HUES6 (cell line): ENCODE measurements around the gene OARD1.

Source experiments
- H3K27ac ChIP-seq: 2 replicates; pipeline ENCODE4 v1.7.0; 2013; ENCODE audit warnings: low read depth, mild to moderate bottlenecking, low read length, inconsistent platforms
- H3K27me3 ChIP-seq: 2 replicates; pipeline ENCODE4 v1.6.1; 2013; ENCODE audit warnings: low read length; ENCODE audit not compliant: control insufficient read depth, insufficient read depth
- H3K36me3 ChIP-seq: 2 replicates; pipeline ENCODE4 v1.6.1; 2013; ENCODE audit warnings: low read length; ENCODE audit not compliant: control insufficient read depth, insufficient read depth
- H3K4me1 ChIP-seq: 2 replicates; pipeline ENCODE4 v1.6.1; 2013; ENCODE audit warnings: low read length; ENCODE audit not compliant: control insufficient read depth, insufficient read depth
- H3K4me3 ChIP-seq: 2 replicates; pipeline ENCODE4 v1.5.1; 2013; ENCODE audit warnings: low read depth, low read length
- H3K9ac ChIP-seq: one replicate; pipeline ENCODE4 v1.6.1; 2013; ENCODE audit warnings: mild to moderate bottlenecking, low read length
- H3K9me3 ChIP-seq: 2 replicates; pipeline ENCODE4 v1.6.1; 2013; ENCODE audit warnings: low read depth, low read length; ENCODE audit not compliant: control insufficient read depth, insufficient read depth

OARD1 gene

DNA sequence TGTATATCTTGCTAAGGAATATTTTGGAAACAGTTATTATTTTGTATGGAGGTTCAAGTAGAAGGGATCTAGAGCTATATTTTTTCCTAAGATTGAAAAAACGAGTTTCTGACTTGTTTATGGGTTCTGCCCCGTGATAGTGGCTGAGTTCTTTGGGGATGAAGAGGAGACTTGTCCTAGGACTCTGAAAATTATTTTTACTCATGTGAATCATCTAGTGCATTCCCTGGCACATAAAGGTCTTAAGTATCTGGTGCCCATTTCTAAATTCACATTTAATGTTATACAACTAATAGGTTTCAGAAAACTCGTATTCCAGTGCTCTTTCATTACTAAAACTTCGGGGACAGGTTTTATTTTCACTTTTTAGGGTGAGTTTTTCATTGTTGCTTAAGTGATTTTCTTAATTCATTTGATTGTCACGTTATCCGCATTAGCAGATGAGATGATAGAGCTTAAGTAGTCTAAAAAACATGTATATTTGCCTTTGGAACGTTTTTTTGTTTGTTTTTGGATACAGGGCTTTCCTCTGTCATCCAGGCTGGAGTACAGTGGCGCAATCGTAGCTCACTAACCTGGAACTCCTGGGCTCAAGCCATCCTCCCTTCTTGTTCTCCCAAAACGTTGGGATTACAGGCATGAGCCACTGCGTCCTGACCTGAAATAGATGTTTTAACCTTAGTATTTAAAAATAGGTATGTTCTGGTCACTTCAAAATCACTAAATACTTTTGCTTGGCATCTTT lies 2.7 kb upstream of the OARD1 start:
- peaks cover 18% of the 10 kb centered on the region for H3K4me1 ChIP-seq
- H3K9ac ChIP-seq, result no peak overlapping the region
- H3K27me3 ChIP-seq, result no peaks in the 10 kb centered on the region
- H3K4me3 ChIP-seq, result peak overlapping the region; percentile 86
- no peak overlapping the region for H3K27ac ChIP-seq
- no peaks in the 10 kb centered on the region for H3K9me3 ChIP-seq
- H3K36me3 ChIP-seq, result peaks cover 24% of the 10 kb centered on the region

DNA sequence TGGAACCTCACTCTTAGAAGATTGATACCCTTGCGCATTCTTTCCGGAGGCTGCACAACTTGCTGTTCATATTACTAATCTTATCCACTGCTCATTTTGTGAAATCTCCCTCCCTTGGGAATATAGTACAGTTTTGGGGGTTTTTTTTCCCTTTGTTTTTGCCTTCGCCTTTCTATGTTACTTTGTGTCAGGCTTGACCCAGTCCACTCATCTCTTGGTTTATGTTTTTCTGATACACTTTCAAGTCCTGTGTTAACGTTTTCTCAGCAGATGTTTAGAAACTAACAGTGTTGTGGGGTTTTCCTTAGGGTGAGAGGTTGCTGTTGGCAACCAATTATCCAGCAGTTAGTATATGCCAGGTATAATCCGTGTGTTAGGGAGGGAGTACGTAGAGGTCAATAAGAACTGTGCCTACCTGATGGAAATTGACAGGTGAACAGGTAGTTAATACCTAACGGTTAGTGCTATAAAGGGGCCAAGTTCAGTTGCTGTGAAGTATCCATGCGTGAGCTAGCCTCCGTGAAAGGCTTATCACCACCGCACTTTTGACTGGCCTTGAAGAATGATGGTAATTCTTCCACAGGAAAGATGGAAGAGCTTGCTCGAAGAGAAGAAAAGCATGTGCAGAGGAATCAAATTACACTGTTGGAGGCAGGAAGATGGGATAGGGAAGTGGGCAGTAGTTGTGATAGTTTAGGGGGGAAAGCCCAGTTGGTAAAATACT lies 2.0 kb upstream of the OARD1 start:
- H3K27ac ChIP-seq, result no peak overlapping the region; the same call in 1 of the 2 replicates
- H3K4me1 ChIP-seq, result peaks cover 18% of the 10 kb centered on the region
- H3K36me3 ChIP-seq, result peaks cover 17% of the 10 kb centered on the region
- H3K9ac ChIP-seq, result peak overlapping the region; percentile 98
- H3K4me3 ChIP-seq, result peak overlapping the region; percentile 86
- H3K9me3 ChIP-seq, result no peaks in the 10 kb centered on the region
- H3K27me3 ChIP-seq, result no peaks in the 10 kb centered on the region

DNA sequence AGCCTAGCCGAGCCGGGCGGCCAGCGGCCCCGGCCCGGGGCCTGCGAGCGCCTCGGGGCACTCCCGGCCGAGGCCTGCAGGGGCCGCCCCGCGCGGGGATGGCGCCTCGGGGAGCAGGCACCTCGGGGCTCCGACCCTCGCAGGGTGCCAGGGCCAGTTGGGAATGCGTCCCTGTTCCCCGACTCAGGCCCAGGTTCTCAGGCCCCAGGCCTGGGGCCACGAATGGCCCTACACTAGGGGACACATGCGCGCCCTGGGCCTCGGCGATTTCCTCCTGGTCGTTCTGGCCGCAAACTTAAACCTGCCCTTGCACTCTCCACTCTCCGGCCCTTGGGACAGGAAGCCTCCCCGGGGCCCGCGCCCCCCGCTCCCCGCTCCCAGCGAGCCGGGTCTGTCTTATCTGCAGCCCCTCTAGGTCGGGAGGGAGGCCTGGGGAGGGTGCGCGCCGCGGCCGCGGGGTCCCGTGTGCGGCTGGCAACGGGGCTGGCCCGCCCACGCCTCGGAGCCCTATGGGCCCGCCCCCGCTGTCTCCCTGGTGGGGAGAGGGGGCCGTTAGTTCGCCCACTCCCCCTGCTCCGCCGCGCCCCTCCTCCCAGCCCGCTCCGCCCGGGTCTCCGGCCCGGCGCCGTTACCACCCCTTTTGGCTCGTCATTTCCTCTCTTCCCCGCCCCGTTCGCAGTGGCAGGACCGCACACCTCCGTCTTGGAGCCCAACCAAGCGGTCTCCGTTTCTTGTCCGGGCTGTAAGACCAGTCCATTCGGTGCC lies 1.2 kb upstream of the OARD1 start:
- H3K4me3 ChIP-seq, result peak overlapping the region; percentile 86
- H3K4me1 ChIP-seq, result peaks cover 18% of the 10 kb centered on the region
- H3K36me3 ChIP-seq, result peaks cover 14% of the 10 kb centered on the region
- peak overlapping the region; percentile 93 for H3K27ac ChIP-seq
- no peaks in the 10 kb centered on the region for H3K9me3 ChIP-seq
- no peaks in the 10 kb centered on the region for H3K27me3 ChIP-seq
- peak overlapping the region; percentile 98 for H3K9ac ChIP-seq

DNA sequence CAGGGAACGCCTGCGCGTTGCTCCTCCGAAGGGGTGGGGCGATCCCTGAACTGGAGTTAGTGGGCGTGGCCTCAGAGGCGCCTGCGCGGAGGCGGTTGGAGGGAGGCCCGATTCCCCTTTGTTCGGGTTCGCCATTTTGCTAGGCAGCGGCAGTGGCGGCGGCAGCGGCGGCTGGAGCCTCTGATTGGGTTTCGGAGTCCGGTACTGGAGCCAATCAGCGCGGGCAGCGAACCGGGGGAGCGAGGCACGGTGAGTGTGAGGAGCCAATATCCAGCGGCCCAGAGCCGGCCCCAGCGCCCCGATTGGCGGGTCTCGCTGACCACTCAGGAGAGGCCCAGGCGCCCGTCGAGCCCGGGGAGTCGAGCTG lies 663 bp upstream of the OARD1 start, which contains the start of gene NFYA:
NFYA (plus strand) TSS at position 139 of the 367 bp plus-strand sequence. CDS start 6,116 bp downstream, outside the sequence.
- Histone ChIP-seq H3K27ac (peak within 1 kb of the TSS; percentile 93), H3K4me3 (peak within 1 kb of the TSS; percentile 86), H3K27me3 (no peaks in the 10 kb centered on the region), H3K9me3 (no peaks in the 10 kb centered on the region), H3K9ac (peak within 1 kb of the TSS; percentile 98), H3K4me1 (peaks cover 18% of the 10 kb centered on the region), H3K36me3 (peaks cover 16% of the 10 kb centered on the region)

GRCh38 chr6:41071501-41071922 lies 644 bp downstream of the OARD1 start:
- peak overlapping the region; percentile 98 for H3K9ac ChIP-seq
- peak overlapping the region; percentile 86 for H3K4me3 ChIP-seq
- H3K36me3 ChIP-seq, result peaks cover 25% of the 10 kb centered on the region
- H3K4me1 ChIP-seq, result peaks cover 18% of the 10 kb centered on the region
- H3K9me3 ChIP-seq, result no peaks in the 10 kb centered on the region
- no peaks in the 10 kb centered on the region for H3K27me3 ChIP-seq
- H3K27ac ChIP-seq, result peak overlapping the region; percentile 84; the same call in 1 of the 2 replicates

GRCh38 chr6:41066867-41067304 lies 5.3 kb downstream of the OARD1 start:
- peaks cover 45% of the 10 kb centered on the region for H3K36me3 ChIP-seq
- H3K9me3 ChIP-seq, result no peaks in the 10 kb centered on the region
- no peak overlapping the region for H3K4me3 ChIP-seq
- H3K27me3 ChIP-seq, result no peaks in the 10 kb centered on the region
- no peak overlapping the region for H3K9ac ChIP-seq
- H3K4me1 ChIP-seq, result peaks cover 4% of the 10 kb centered on the region
- H3K27ac ChIP-seq, result no peak overlapping the region

DNA sequence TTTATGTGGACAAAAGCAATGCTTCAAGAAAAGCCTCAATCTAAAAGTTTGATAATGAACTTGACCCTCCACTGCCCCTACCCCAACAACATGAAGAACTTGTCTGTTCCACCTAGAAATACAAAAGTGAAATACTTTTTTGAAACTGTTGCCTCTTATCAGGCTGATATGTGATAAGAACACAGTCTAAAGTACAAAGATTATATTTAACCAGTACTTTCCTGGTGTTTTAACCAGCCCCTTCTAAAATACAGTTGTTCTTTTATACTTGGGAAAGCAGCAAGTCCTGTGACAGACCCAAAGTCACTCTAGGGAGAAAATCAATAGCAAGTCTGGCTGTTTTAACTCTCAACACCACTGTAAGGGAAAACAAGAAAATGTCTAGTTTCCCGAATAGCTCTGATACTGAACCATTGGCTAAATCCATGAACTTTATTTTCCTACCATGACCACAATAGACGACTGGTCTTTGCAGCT lies 6.6 kb downstream of the OARD1 start:
- H3K36me3 ChIP-seq, result peaks cover 50% of the 10 kb centered on the region
- no peak overlapping the region for H3K9ac ChIP-seq
- no peaks in the 10 kb centered on the region for H3K9me3 ChIP-seq
- H3K4me1 ChIP-seq, result no peaks in the 10 kb centered on the region
- H3K27me3 ChIP-seq, result no peaks in the 10 kb centered on the region
- H3K4me3 ChIP-seq, result no peak overlapping the region
- H3K27ac ChIP-seq, result no peak overlapping the region

DNA sequence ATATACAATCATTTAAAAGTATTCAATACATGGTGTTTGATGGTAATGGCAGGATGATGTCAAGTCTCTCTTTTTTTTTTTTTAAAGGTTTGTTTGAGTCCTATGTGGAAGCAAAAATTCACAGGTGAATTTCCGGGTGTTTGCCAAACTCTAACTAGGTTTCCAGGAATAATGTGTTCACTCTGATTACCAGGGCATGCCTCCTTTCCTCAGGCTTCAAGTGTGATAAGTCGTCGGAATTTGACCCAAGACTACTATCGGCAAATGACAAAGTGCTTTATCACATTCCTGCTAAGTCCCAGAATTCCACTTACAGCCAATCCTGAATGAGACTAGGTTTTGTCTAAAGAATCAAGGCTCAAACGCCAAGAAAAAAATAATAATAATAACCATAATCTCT lies 7.3 kb downstream of the OARD1 start:
- no peak overlapping the region for H3K4me3 ChIP-seq
- no peaks in the 10 kb centered on the region; the same call in 1 of the 2 replicates for H3K4me1 ChIP-seq
- no peak overlapping the region for H3K9ac ChIP-seq
- no peaks in the 10 kb centered on the region for H3K27me3 ChIP-seq
- no peaks in the 10 kb centered on the region for H3K9me3 ChIP-seq
- peaks cover 50% of the 10 kb centered on the region for H3K36me3 ChIP-seq
- no peak overlapping the region for H3K27ac ChIP-seq

- H3K36me3 ChIP-seq, result peaks cover 50% of the 10 kb centered on the region
- peaks cover 7% of the 10 kb centered on the region; the same call in 1 of the 2 replicates for H3K4me1 ChIP-seq
- H3K9ac ChIP-seq, result no peak overlapping the region
- H3K27me3 ChIP-seq, result no peaks in the 10 kb centered on the region
- H3K4me3 ChIP-seq, result no peak overlapping the region
- no peak overlapping the region for H3K27ac ChIP-seq
- no peaks in the 10 kb centered on the region for H3K9me3 ChIP-seq
Observed at GRCh38 chr6:41063884-41064285, 8.3 kb downstream of the OARD1 start.

DNA sequence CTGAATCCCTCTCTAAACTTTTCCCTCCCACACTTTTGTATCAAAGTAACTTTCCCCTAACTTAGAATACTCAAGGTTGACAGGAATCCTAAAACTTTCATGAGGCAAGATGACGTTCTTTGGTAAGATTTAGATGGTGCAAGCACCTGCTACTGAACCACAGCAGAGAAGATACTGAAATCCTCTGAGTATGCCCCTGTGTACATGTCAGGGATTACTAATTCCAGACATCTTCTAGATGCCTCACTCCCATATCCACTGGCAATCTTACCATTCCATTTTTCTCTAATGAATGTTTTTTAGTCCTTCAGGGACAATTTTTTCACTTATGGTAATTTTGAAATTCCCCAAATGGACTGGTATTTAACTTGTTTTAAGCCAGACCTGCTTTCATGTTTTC lies 10.1 kb downstream of the OARD1 start:
- Histone ChIP-seq H3K4me1 (peaks cover 13% of the 10 kb centered on the region; the same call in 1 of the 2 replicates), H3K36me3 (peaks cover 33% of the 10 kb centered on the region), H3K27me3 (no peaks in the 10 kb centered on the region), H3K9ac (no peak overlapping the region), H3K4me3 (no peak overlapping the region), H3K9me3 (no peaks in the 10 kb centered on the region), H3K27ac (no peak overlapping the region)
